Retinal pigment epithelial cell (primary cell): Measurements from ENCODE around the gene EMILIN1.
"Not testable (repeated sequence)": the region's sequence is repeated elsewhere in the genome, so short reads cannot be mapped to it uniquely, and the experiment has no call there.

ENCODE experiments used
- DNase-seq: peaks from one replicate; pipeline ENCODE4 v3.0.0-alpha.2; 2010; ENCODE audit warnings: low read depth
- H3K4me3 ChIP-seq: 2 replicates; pipeline ENCODE4 v1.5.1; 2011; ENCODE audit warnings: mild to moderate bottlenecking, low read length, control low read depth, moderate library complexity
- CTCF ChIP-seq: conservative IDR thresholded peaks from 2 replicates; pipeline ENCODE4 v1.5.1; 2011; ENCODE audit warnings: low read depth, low read length, control low read depth, inconsistent platforms

Gene EMILIN1

GRCh38 chr2:27109083-27109482 is 30.7 kb downstream of the EMILIN1 start:
- DNase-seq = no peak
- H3K4me3 ChIP-seq = no peak overlapping the region
- no peak for TF ChIP-seq CTCF

- not testable (repeated sequence) for H3K4me3 ChIP-seq
These were observed 32.4 kb downstream of the EMILIN1 start for GRCh38 chr2:27110603-27111352.

GRCh38 chr2:27111392-27112078 is 33.1 kb downstream of the EMILIN1 start:
- H3K4me3 ChIP-seq, DNase-seq: not testable (repeated sequence)

More at GRCh38 chr2:27110603-27111352, 32.4 kb downstream of the EMILIN1 start:
- DNase-seq = not testable (repeated sequence)

- DNase-seq = no peak
- TF ChIP-seq CTCF = no peak
These were observed 37.1 kb downstream of the EMILIN1 start for GRCh38 chr2:27115519-27115918.

GRCh38 chr2:27117995-27118524 is 39.6 kb downstream of the EMILIN1 start:
- H3K4me3 ChIP-seq = peak overlapping the region; percentile 50
- TF ChIP-seq CTCF = no peak
- DNase-seq = no peak

More at GRCh38 chr2:27115519-27115918, 37.1 kb downstream of the EMILIN1 start:
- no peak overlapping the region for H3K4me3 ChIP-seq

GRCh38 chr2:27118525-27119329 is 40.3 kb downstream of the EMILIN1 start, which contains the start of gene CGREF1:
TSS of gene CGREF1 (minus strand) at chr2:27119128. CDS start at chr2:27104366, 14,762 bp downstream.
- DNase-seq = no peak
- TF ChIP-seq CTCF = no peak
- peak within 1 kb of the TSS; percentile 50 for H3K4me3 ChIP-seq

- not testable (repeated sequence) for DNase-seq
- peak overlapping the region; percentile 46 for H3K4me3 ChIP-seq
These were observed 40.9 kb downstream of the EMILIN1 start for GRCh38 chr2:27119330-27119670.

- no peak for TF ChIP-seq CTCF
- no peak overlapping the region for H3K4me3 ChIP-seq
- DNase-seq = no peak
These were observed 43.5 kb downstream of the EMILIN1 start for GRCh38 chr2:27121906-27122305.
